A673 (cell line): ENCODE results near the gene RAPGEF5. TPM values are rescaled to one million over a fixed set of nuclear protein-coding genes. Genes with fewer than 3 reads are reported as not detected.

Experiments used
- BruUV-seq: library from RNA; stranded (reverse); fragments of 400-500 nt; replicated peaks from 2 replicates; lab custom pipeline; 2021; lab: Mats Ljungman, UMichigan
- CTCF ChIA-PET: fragments of 300-600 bp; sonication (Branson Sonifier 250); formaldehyde crosslinking; loops from one replicate; lab custom pipeline; 2022; ENCODE audit warnings: antibody characterized with exemption; lab: Charles Lee
- POLR2A ChIA-PET: fragments of 300-600 bp; sonication (Branson Sonifier 250); formaldehyde crosslinking; loops from one replicate; lab custom pipeline; 2022; ENCODE audit warnings: antibody characterized with exemption; ENCODE audit not compliant: low non-redundant PET; lab: Charles Lee
- DNase-seq: peaks from one replicate; pipeline ENCODE4 v3.0.0-alpha.2; 2015; ENCODE audit warnings: low spot score
- H3K27ac ChIP-seq: fragments of 200-600 bp; sonication (generic); 2 replicates; pipeline ENCODE4 v1.5.1; 2016; ENCODE audit warnings: mixed run types, low read depth, mild to moderate bottlenecking, mixed read lengths, antibody characterized with exemption, low read length; ENCODE audit not compliant: poor library complexity, severe bottlenecking
- H3K27me3 ChIP-seq: fragments of 200-600 bp; sonication (generic); replicated peaks from 2 replicates; pipeline ENCODE4 v1.6.1; 2017; ENCODE audit warnings: mixed run types, low read depth, mild to moderate bottlenecking, mixed read lengths, antibody characterized with exemption, low read length; ENCODE audit not compliant: insufficient read depth, poor library complexity
- H3K36me3 ChIP-seq: fragments of 200-600 bp; sonication (generic); 2 replicates; pipeline ENCODE4 v1.6.1; 2016; ENCODE audit warnings: mixed run types, mild to moderate bottlenecking, mixed read lengths, antibody characterized with exemption, low read length; ENCODE audit not compliant: insufficient read depth, poor library complexity, severe bottlenecking
- H3K4me1 ChIP-seq: fragments of 200-600 bp; sonication (generic); 2 replicates; pipeline ENCODE4 v1.6.1; 2017; ENCODE audit warnings: mixed run types, mild to moderate bottlenecking, mixed read lengths, antibody characterized with exemption, low read length; ENCODE audit not compliant: insufficient read depth, poor library complexity, severe bottlenecking
- H3K4me3 ChIP-seq: fragments of 200-600 bp; sonication (generic); 2 replicates; pipeline ENCODE4 v1.5.1; 2016; ENCODE audit warnings: low read depth, mixed run types, mild to moderate bottlenecking, mixed read lengths, low read length; ENCODE audit not compliant: poor library complexity, severe bottlenecking
- H3K9me3 ChIP-seq: fragments of 200-600 bp; sonication (generic); 2 replicates; pipeline ENCODE4 v1.6.1; 2016; ENCODE audit warnings: mixed run types, low read depth, mild to moderate bottlenecking, mixed read lengths, antibody characterized with exemption, low read length; ENCODE audit not compliant: poor library complexity, severe bottlenecking
- CTCF ChIP-seq: fragments of 300-800, 200-600 bp; sonication (generic); conservative IDR thresholded peaks from 2 replicates; pipeline ENCODE4 v1.5.1; 2017; ENCODE audit warnings: low read depth, mild to moderate bottlenecking, antibody characterized with exemption, low read length, moderate library complexity, mixed read lengths
- EZH2 ChIP-seq: fragments of 200-600 bp; sonication (generic); IDR thresholded peaks from 2 replicates; pipeline ENCODE4 v1.6.1; 2017; ENCODE audit warnings: borderline replicate concordance, low read depth, mild to moderate bottlenecking, mixed read lengths, antibody characterized with exemption, low read length; ENCODE audit not compliant: poor library complexity, severe bottlenecking
- intact Hi-C: fragments of 100-400 bp; cut with micrococcal nuclease; formaldehyde crosslinking; loops from one replicate; pipeline ENCODE4 v1.10.0; 2022; ENCODE audit not compliant: unreplicated experiment
- total RNA-seq: library from RNA; stranded (reverse); gene quantifications from 2 replicates; pipeline ENCODE4 v1.2.3, GENCODE V29; 2021

RAPGEF5 gene
- total RNA-seq, 1 experiment from 2014 or later = 10.7 TPM

GRCh38 chr7:22281481-22281880 is 75.5 kb downstream of the RAPGEF5 start:
- Histone ChIP-seq H3K27ac (no peak overlapping the region), H3K36me3 (no peaks in the 10 kb centered on the region), H3K9me3 (no peaks in the 10 kb centered on the region), H3K4me3 (no peak overlapping the region), H3K4me1 (peaks cover 10% of the 10 kb centered on the region), H3K27me3 (no peaks in the 10 kb centered on the region)
- POLR2A ChIA-PET = no interaction called here
- DNase-seq = no peak
- BruUV-seq = no TSS peak
- CTCF ChIA-PET = no interaction called here
- no peak for TF ChIP-seq EZH2
- TF ChIP-seq CTCF = no peak
- intact Hi-C loops = no loop called here

- DNase-seq = no peak
- no peaks in the 10 kb centered on the region for H3K36me3 ChIP-seq
- CTCF ChIA-PET = no interaction called here
- H3K4me1 ChIP-seq = peaks cover 10% of the 10 kb centered on the region
- no TSS peak for BruUV-seq
- no peak overlapping the region for H3K27ac ChIP-seq
- no peak overlapping the region for H3K4me3 ChIP-seq
- H3K9me3 ChIP-seq = no peaks in the 10 kb centered on the region
- TF ChIP-seq CTCF (no peak), EZH2 (no peak)
- intact Hi-C loops = no loop called here
- POLR2A ChIA-PET = no interaction called here
- H3K27me3 ChIP-seq = no peaks in the 10 kb centered on the region
Observed at GRCh38 chr7:22280031-22280430, 76.9 kb downstream of the RAPGEF5 start.

GRCh38 chr7:22278660-22279059 is 78.3 kb downstream of the RAPGEF5 start:
- CTCF ChIA-PET = no interaction called here
- no peak for TF ChIP-seq EZH2
- no peak for TF ChIP-seq CTCF

More at GRCh38 chr7:22278660-22279059, 78.3 kb downstream of the RAPGEF5 start:
- DNase-seq = peak; percentile 15
- Histone ChIP-seq H3K36me3 (no peaks in the 10 kb centered on the region), H3K27ac (no peak overlapping the region), H3K4me3 (no peak overlapping the region), H3K27me3 (no peaks in the 10 kb centered on the region), H3K9me3 (no peaks in the 10 kb centered on the region), H3K4me1 (peaks cover 10% of the 10 kb centered on the region)
- POLR2A ChIA-PET = interaction anchor here (0.7 kb wide), 1 partner anchor 847 kb away, joined by 3 read pairs; no protein-coding TSS in a partner anchor
- intact Hi-C loops = no loop called here
- no TSS peak for BruUV-seq
